22Rv1 (cell line): Measurements from ENCODE around the gene KLHL25.

Experiments used
- H3K27ac ChIP-seq: fragments of 450-650 bp; 2 replicates; pipeline ENCODE4 v1.5.1; 2017
- CTCF ChIP-seq: fragments of 450-650 bp; IDR thresholded peaks from 2 replicates; pipeline ENCODE4 v1.5.1; 2017; ENCODE audit warnings: mild to moderate bottlenecking
- ZFX ChIP-seq: fragments of 450-650 bp; IDR thresholded peaks from 2 replicates; pipeline ENCODE4 v1.6.1; 2017; ENCODE audit warnings: antibody characterized with exemption, borderline replicate concordance

Gene KLHL25

GRCh38 chr15:85782064-85782463 lies 12.7 kb downstream of the KLHL25 start:
- TF ChIP-seq ZFX (no peak), CTCF (no peak)
- no peak overlapping the region for H3K27ac ChIP-seq

- no peak for TF ChIP-seq CTCF
- no peak for TF ChIP-seq ZFX
These were observed 13.6 kb downstream of the KLHL25 start for GRCh38 chr15:85781099-85781498.

GRCh38 chr15:85780225-85780985 lies 14.3 kb downstream of the KLHL25 start:
- no peak overlapping the region for H3K27ac ChIP-seq
- TF ChIP-seq ZFX: no peak
- TF ChIP-seq CTCF: no peak

More at GRCh38 chr15:85781099-85781498, 13.6 kb downstream of the KLHL25 start:
- no peak overlapping the region for H3K27ac ChIP-seq

- TF ChIP-seq ZFX (no peak), CTCF (no peak)
- no peak overlapping the region for H3K27ac ChIP-seq
These were observed 15.5 kb downstream of the KLHL25 start for GRCh38 chr15:85779249-85779648.

GRCh38 chr15:85778107-85778776 lies 16.5 kb downstream of the KLHL25 start:
- no peak overlapping the region for H3K27ac ChIP-seq
- TF ChIP-seq ZFX: no peak
- no peak for TF ChIP-seq CTCF

GRCh38 chr15:85777250-85778106 lies 17.2 kb downstream of the KLHL25 start:
- TF ChIP-seq CTCF (no peak), ZFX (no peak)
- no peak overlapping the region for H3K27ac ChIP-seq

GRCh38 chr15:85773970-85774369 lies 20.8 kb downstream of the KLHL25 start:
- no peak overlapping the region for H3K27ac ChIP-seq

More at GRCh38 chr15:85773970-85774369, 20.8 kb downstream of the KLHL25 start:
- TF ChIP-seq CTCF: no peak
- TF ChIP-seq ZFX: no peak
